ENCODE results near the gene INAFM1. TPM values are rescaled to one million over a fixed set of nuclear protein-coding genes. Genes with fewer than 3 reads are reported as not detected.

INAFM1 gene
- total RNA-seq, 2 experiments from 2014 or later = 5.0 to 7.6 TPM

GRCh38 chr19:47271949-47272348, 2.7 kb upstream of the INAFM1 start:
- Histone ChIP-seq H3K4me1 (ENCODE audit: insufficient read depth, low read length, poor library complexity, severe bottlenecking) (peaks cover 16% of the 10 kb centered on the region), H3K36me3 (ENCODE audit: insufficient read depth, low read length) (peaks cover 34% of the 10 kb centered on the region), H3K27ac (ENCODE audit: low read depth, low read length, poor library complexity, severe bottlenecking) (no peak overlapping the region), H3K9me3 (ENCODE audit: low read length) (no peaks in the 10 kb centered on the region), H3K4me3 (ENCODE audit: low read depth, low read length, poor library complexity, severe bottlenecking) (no peak overlapping the region), H3K9me2 (ENCODE audit: insufficient read depth, low read length) (no peaks in the 10 kb centered on the region), H3K4me2 (ENCODE audit: low read length) (no peak overlapping the region), H3K79me2 (ENCODE audit: insufficient read depth, low read depth, low read length) (no peaks in the 10 kb centered on the region), H4K20me1 (ENCODE audit: insufficient read depth, low read length) (no peaks in the 10 kb centered on the region), H2AFZ (ENCODE audit: low read length) (no peak overlapping the region)
- no peak for DNase-seq (ENCODE audit: low spot score)
- TF ChIP-seq CTCF (conservative IDR thresholded peaks at IDR 0.05; ENCODE audit: low read length) (no peak), EZH2phosphoT487 (IDR thresholded peaks at IDR 0.05; ENCODE audit: borderline replicate concordance, low read depth, low read length) (no peak)
- intact Hi-C loops (cut with micrococcal nuclease; ENCODE audit: unreplicated experiment) = no loop called here
- no TSS peak for BruUV-seq (replicated peaks)
- POLR2A ChIA-PET = no interaction called here
- CTCF ChIA-PET (ENCODE audit: unreplicated experiment) = no interaction called here

GRCh38 chr19:47272448-47273312, 2.0 kb upstream of the INAFM1 start:
- TF ChIP-seq CTCF (conservative IDR thresholded peaks at IDR 0.05; ENCODE audit: low read length) (no peak), EZH2phosphoT487 (IDR thresholded peaks at IDR 0.05; ENCODE audit: borderline replicate concordance, low read depth, low read length) (no peak)
- POLR2A ChIA-PET = no interaction called here
- Histone ChIP-seq H3K4me2 (ENCODE audit: low read length) (peak overlapping the region; percentile 92), H3K36me3 (ENCODE audit: insufficient read depth, low read length) (peaks cover 27% of the 10 kb centered on the region; the same call in 1 of the 2 replicates), H3K79me2 (ENCODE audit: insufficient read depth, low read depth, low read length) (no peaks in the 10 kb centered on the region), H2AFZ (ENCODE audit: low read length) (peak overlapping the region; percentile 47), H3K27ac (ENCODE audit: low read depth, low read length, poor library complexity, severe bottlenecking) (peak overlapping the region; percentile 84), H3K9me2 (ENCODE audit: insufficient read depth, low read length) (no peaks in the 10 kb centered on the region), H4K20me1 (ENCODE audit: insufficient read depth, low read length) (no peaks in the 10 kb centered on the region), H3K4me3 (ENCODE audit: low read depth, low read length, poor library complexity, severe bottlenecking) (peak overlapping the region; percentile 81), H3K9me3 (ENCODE audit: low read length) (no peaks in the 10 kb centered on the region), H3K4me1 (ENCODE audit: insufficient read depth, low read length, poor library complexity, severe bottlenecking) (peaks cover 20% of the 10 kb centered on the region)
- DNase-seq (ENCODE audit: low spot score) = no peak
- intact Hi-C loops (cut with micrococcal nuclease; ENCODE audit: unreplicated experiment) = no loop called here
- CTCF ChIA-PET (ENCODE audit: unreplicated experiment) = no interaction called here
- BruUV-seq (replicated peaks) = no TSS peak

All from OCI-LY7 (cell line).